Lung (tissue), 12 donors: ENCODE results near the gene DLST. TPM values are rescaled to one million over a fixed set of nuclear protein-coding genes. Genes with fewer than 3 reads are reported as not detected.

Source experiments
- ATAC-seq: fragments of 200-7000 bp; cut with Tn5 transposase; one replicate; pipeline ENCODE4 v1.9.1; 2020; ENCODE audit warnings: moderate number of reproducible peaks; ENCODE audit not compliant: insufficient read depth, low FRiP score
- DNase-seq, 3 donors: peaks; one replicate each; pipeline ENCODE4 v3.0.0-alpha.2; 2013 to 2017
- H3K27ac ChIP-seq, 2 donors: one replicate each; pipeline ENCODE4 v1.5.1; 2013; ENCODE audit warnings: mild to moderate bottlenecking in 2 of 2, moderate library complexity in 2 of 2, control low read depth in 1 of 2, inconsistent platforms in 1 of 2, low read depth in 1 of 2, low read length in 1 of 2
- H3K27me3 ChIP-seq, 3 donors: one replicate each; pipeline ENCODE4 v1.5.1; 2013; ENCODE audit warnings: low read length in 2 of 3; ENCODE audit not compliant: control insufficient read depth in 3 of 3, insufficient read depth in 3 of 3
- H3K36me3 ChIP-seq, 4 donors: one replicate each; pipeline ENCODE4 v1.5.1; 2013; ENCODE audit warnings: low read length in 4 of 4, mild to moderate bottlenecking in 1 of 4, moderate library complexity in 1 of 4; ENCODE audit not compliant: control insufficient read depth in 4 of 4, insufficient read depth in 4 of 4
- H3K4me1 ChIP-seq, 5 donors: one replicate each; pipeline ENCODE4 v1.5.1; 2013; ENCODE audit warnings: low read length in 5 of 5, mild to moderate bottlenecking in 2 of 5, moderate library complexity in 1 of 5; ENCODE audit not compliant: control insufficient read depth in 5 of 5, insufficient read depth in 5 of 5
- H3K4me3 ChIP-seq: one replicate; pipeline ENCODE4 v1.5.1; 2013; ENCODE audit warnings: mild to moderate bottlenecking, control low read depth, moderate library complexity
- H3K9ac ChIP-seq, 2 donors: one replicate each; pipeline ENCODE4 v1.5.1; 2013; ENCODE audit warnings: low read length in 2 of 2, control low read depth in 1 of 2; ENCODE audit not compliant: insufficient read depth in 1 of 2
- H3K9me3 ChIP-seq, 4 donors: one replicate each; pipeline ENCODE4 v1.5.1; 2013; ENCODE audit warnings: low read length in 3 of 4, mild to moderate bottlenecking in 1 of 4, moderate library complexity in 1 of 4; ENCODE audit not compliant: control insufficient read depth in 4 of 4, insufficient read depth in 3 of 4
- CTCF ChIP-seq: IDR thresholded peaks from 2 replicates; pipeline ENCODE4 v1.5.1; 2012; ENCODE audit warnings: mild to moderate bottlenecking; ENCODE audit errors: control extremely low read depth, extremely low read depth
- WGBS, 2 donors: extraction: QIAGEN DNeasy Blood & Tissue Kit; methylation state at CpG; one replicate each; pipeline ENCODE4 v1.1.7; 2013; 5-methylcytosine and 5-hydroxymethylcytosine counted together
- polyA plus RNA-seq, 2 donors: library from polyadenylated mRNA; stranded (reverse); fragments of 200-250 nt; gene quantifications; one replicate each; pipeline ENCODE4 v1.2.1, GENCODE V29; 2013
- total RNA-seq, 2 donors: library from RNA; depleted of rRNA in 1 of 2; stranded (reverse); fragments of >200 nt in 1 of 2; gene quantifications; one replicate each; pipeline ENCODE4 v1.2.1, GENCODE V29; 2014 to 2021
- donor health status: control.
- donor health status: control.
- donor health status: Bipolar disorder and iron deficiency.
- donor health status: healthy.
- donor health status: DM: yes; HTN: yes; CAD: no.

DLST gene
- total and polyA plus RNA-seq, 4 donors = 37.3 to 79.1 (median 69.5) TPM

GRCh38 chr14:74945852-74946658 is 64.3 kb downstream of the DLST start:
- Histone ChIP-seq H3K27ac (no peak overlapping the region), H3K36me3 (peaks cover 0 to 15% (median 7%) of the 10 kb centered on the region in 4 donors), H3K27me3 (no peaks in the 10 kb centered on the region), H3K9me3 (no peaks in the 10 kb centered on the region), H3K4me3 (no peak overlapping the region), H3K4me1 (peaks cover 3 to 33% (median 17%) of the 10 kb centered on the region in 5 donors), H3K9ac (no peak overlapping the region)
- peak; percentile 70 for ATAC-seq
- peak; percentile 81 to 83 (median 83) for DNase-seq
- peak; percentile 87 for TF ChIP-seq CTCF
- WGBS, 2 donors = 39 to 42% methylated on average over 16 to 17 of the region's 17 CpGs

GRCh38 chr14:74946659-74947281 is 65.1 kb downstream of the DLST start:
- H3K27ac ChIP-seq = no peak overlapping the region
- 34 to 39% methylated on average over 5 of the region's 5 CpGs for WGBS, 2 donors
- ATAC-seq (no peak), DNase-seq (no peak)
- H3K27me3 ChIP-seq = no peaks in the 10 kb centered on the region
- TF ChIP-seq CTCF = no peak
- peaks cover 0 to 15% (median 7%) of the 10 kb centered on the region in 4 donors for H3K36me3 ChIP-seq
- peaks cover 0 to 33% (median 11%) of the 10 kb centered on the region in 5 donors for H3K4me1 ChIP-seq
- no peaks in the 10 kb centered on the region for H3K9me3 ChIP-seq
- H3K4me3 ChIP-seq = no peak overlapping the region
- no peak overlapping the region for H3K9ac ChIP-seq

- peaks cover 0 to 35% (median 4%) of the 10 kb centered on the region in 5 donors for H3K4me1 ChIP-seq
- H3K4me3 ChIP-seq = no peak overlapping the region
- peaks cover 0 to 19% (median 7%) of the 10 kb centered on the region in 4 donors for H3K36me3 ChIP-seq
- TF ChIP-seq CTCF = no peak
- no peak overlapping the region for H3K27ac ChIP-seq
- no peak overlapping the region for H3K9ac ChIP-seq
- 91 to 93% methylated on average over 13 of the region's 13 CpGs for WGBS, 2 donors
- no peaks in the 10 kb centered on the region for H3K9me3 ChIP-seq
- no peak for DNase-seq
- no peaks in the 10 kb centered on the region for H3K27me3 ChIP-seq
- ATAC-seq = no peak
Observed at GRCh38 chr14:74947353-74948227, 65.9 kb downstream of the DLST start.
